Trophoblast cell (in vitro differentiated cells and primary cell): ENCODE results near the gene RNH1.

ENCODE experiments used
- DNase-seq, 2 donors: peaks; one replicate each; pipeline ENCODE4 v3.0.0-alpha.2; 2016
- H2AFZ ChIP-seq: 2 replicates; pipeline ENCODE4 v1.6.1; 2013; ENCODE audit warnings: low read length, moderate library complexity, mild to moderate bottlenecking; ENCODE audit not compliant: insufficient read depth, poor library complexity
- H2AK5ac ChIP-seq: 2 replicates; pipeline ENCODE4 v1.6.1; 2013; ENCODE audit warnings: mild to moderate bottlenecking, low read length
- H2BK120ac ChIP-seq: 2 replicates; pipeline ENCODE4 v1.6.1; 2013; ENCODE audit warnings: low read length, mild to moderate bottlenecking, moderate library complexity; ENCODE audit not compliant: insufficient read depth, poor library complexity
- H2BK12ac ChIP-seq: 2 replicates; pipeline ENCODE4 v1.6.1; 2013; ENCODE audit warnings: mild to moderate bottlenecking, low read length, moderate library complexity
- H2BK5ac ChIP-seq: 2 replicates; pipeline ENCODE4 v1.6.1; 2013; ENCODE audit warnings: low read length, low read depth, moderate library complexity, mild to moderate bottlenecking; ENCODE audit not compliant: poor library complexity
- H3K14ac ChIP-seq: 2 replicates; pipeline ENCODE4 v1.6.1; 2013; ENCODE audit warnings: mild to moderate bottlenecking, low read length
- H3K18ac ChIP-seq: 2 replicates; pipeline ENCODE4 v1.6.1; 2013; ENCODE audit warnings: mild to moderate bottlenecking, low read length
- H3K23ac ChIP-seq: 2 replicates; pipeline ENCODE4 v1.6.1; 2013; ENCODE audit warnings: low read length
- H3K27ac ChIP-seq: 2 replicates; pipeline ENCODE4 v1.5.1; 2013; ENCODE audit warnings: low read depth, mild to moderate bottlenecking, inconsistent platforms, low read length, moderate library complexity
- H3K27me3 ChIP-seq: 2 replicates; pipeline ENCODE4 v1.6.1; 2013; ENCODE audit warnings: inconsistent platforms, mild to moderate bottlenecking, low read length, moderate library complexity; ENCODE audit not compliant: insufficient read depth
- H3K36me3 ChIP-seq, 2 experiments: 1 replicate in 1 of 2; 2 replicates in 1 of 2; pipeline ENCODE4 v1.6.1; 2013; ENCODE audit warnings: low read length in 2 of 2, mild to moderate bottlenecking in 2 of 2, moderate library complexity in 1 of 2; ENCODE audit not compliant: insufficient read depth in 2 of 2, control insufficient read depth in 1 of 2
- H3K4ac ChIP-seq: 2 replicates; pipeline ENCODE4 v1.6.1; 2013; ENCODE audit warnings: low read depth, mild to moderate bottlenecking, low read length, moderate library complexity
- H3K4me1 ChIP-seq, 2 experiments: 1 replicate in 1 of 2; 2 replicates in 1 of 2; pipeline ENCODE4 v1.6.1; 2013; ENCODE audit warnings: low read length in 2 of 2, mild to moderate bottlenecking in 2 of 2, moderate library complexity in 1 of 2; ENCODE audit not compliant: insufficient read depth in 2 of 2, control insufficient read depth in 1 of 2
- H3K4me2 ChIP-seq: 2 replicates; pipeline ENCODE4 v1.6.1; 2013; ENCODE audit warnings: inconsistent platforms, mild to moderate bottlenecking, low read length, moderate library complexity
- H3K4me3 ChIP-seq: 2 replicates; pipeline ENCODE4 v1.5.1; 2013; ENCODE audit warnings: mild to moderate bottlenecking, low read depth, low read length, inconsistent platforms
- H3K79me1 ChIP-seq: one replicate; pipeline ENCODE4 v1.6.1; 2013; ENCODE audit warnings: low read length
- H3K79me2 ChIP-seq: 2 replicates; pipeline ENCODE4 v1.6.1; 2013; ENCODE audit warnings: low read length, mild to moderate bottlenecking; ENCODE audit not compliant: control insufficient read depth, insufficient read depth, poor library complexity
- H3K9ac ChIP-seq: 2 replicates; pipeline ENCODE4 v1.6.1; 2013; ENCODE audit warnings: mild to moderate bottlenecking, low read length
- H3K9me3 ChIP-seq: 2 replicates; pipeline ENCODE4 v1.6.1; 2013; ENCODE audit warnings: low read depth, mild to moderate bottlenecking, control low read depth, inconsistent platforms, low read length; ENCODE audit not compliant: insufficient read depth
- H4K12ac ChIP-seq: 2 replicates; pipeline ENCODE4 v1.6.1; 2013; ENCODE audit warnings: low read depth, mild to moderate bottlenecking, low read length, moderate library complexity
- H4K8ac ChIP-seq: 2 replicates; pipeline ENCODE4 v1.6.1; 2013; ENCODE audit warnings: low read depth, mild to moderate bottlenecking, low read length, moderate library complexity
- H4K91ac ChIP-seq: one replicate; pipeline ENCODE4 v1.6.1; 2013; ENCODE audit warnings: low read depth, mild to moderate bottlenecking, low read length, moderate library complexity
- WGBS: extraction: QIAGEN DNeasy Blood & Tissue Kit; methylation state at CpG from one replicate; pipeline ENCODE4 v1.1.7; 2013; ENCODE audit warnings: missing lambda C conversion rate; ENCODE audit not compliant: insufficient read length, insufficient coverage; ENCODE audit errors: extremely low coverage; 5-methylcytosine and 5-hydroxymethylcytosine counted together

The RNH1 gene

DNA sequence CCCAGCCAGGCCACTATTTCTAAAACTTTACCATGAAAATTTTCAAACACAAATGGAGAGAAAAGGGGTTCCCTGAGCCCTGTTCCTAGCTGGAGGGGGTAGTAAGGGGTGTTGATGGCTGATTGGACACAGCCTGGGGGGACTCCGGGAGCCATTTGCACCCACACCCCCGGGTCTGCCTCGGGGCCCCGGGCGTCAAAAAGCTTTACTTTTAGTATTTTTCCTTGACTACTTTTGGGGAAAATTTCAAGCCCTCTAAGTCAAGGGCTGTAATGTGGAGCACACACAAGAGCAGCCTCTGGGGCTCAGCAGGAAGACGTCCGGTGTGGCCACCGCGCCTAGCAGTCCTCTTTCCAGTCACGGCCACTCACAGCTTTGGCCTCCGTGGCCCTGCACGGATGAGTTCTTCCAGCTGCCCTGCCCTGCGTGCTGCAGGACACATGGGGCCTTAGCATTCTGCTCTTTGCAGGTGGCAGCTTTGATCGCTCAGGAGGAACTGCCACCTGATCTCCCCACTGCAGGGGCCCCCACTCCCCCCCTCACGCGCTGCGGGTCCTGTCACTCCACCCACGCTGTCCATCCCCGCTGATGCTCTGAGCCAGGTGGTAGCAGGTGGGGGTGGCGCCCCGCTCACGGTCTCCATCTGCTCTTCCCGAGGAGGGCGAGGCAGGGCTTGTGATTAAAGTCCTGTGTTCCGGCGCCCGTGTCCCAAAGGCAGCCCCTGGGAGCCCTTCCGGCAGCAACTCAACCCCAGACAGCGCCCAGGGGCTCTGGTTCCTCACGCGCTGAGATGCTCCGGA is 14.4 kb downstream of the RNH1 start:
- H3K27ac ChIP-seq = no peak overlapping the region
- H3K4me1 ChIP-seq = no peaks in the 10 kb centered on the region
- no peak overlapping the region for H4K8ac ChIP-seq
- DNase-seq = no peak
- no peak overlapping the region for H4K91ac ChIP-seq
- no peak overlapping the region for H2BK12ac ChIP-seq
- no peaks in the 10 kb centered on the region for H3K79me2 ChIP-seq
- H3K79me1 ChIP-seq = no peaks in the 10 kb centered on the region
- H3K9ac ChIP-seq = no peak overlapping the region
- H3K14ac ChIP-seq = no peak overlapping the region
- H3K9me3 ChIP-seq = peaks cover 10% of the 10 kb centered on the region
- no peak overlapping the region for H3K23ac ChIP-seq
- no peak overlapping the region for H2BK5ac ChIP-seq
- no peak overlapping the region for H4K12ac ChIP-seq
- no peak overlapping the region for H2BK120ac ChIP-seq
- no peaks in the 10 kb centered on the region for H3K27me3 ChIP-seq
- H3K18ac ChIP-seq = no peak overlapping the region
- no peak overlapping the region for H2AK5ac ChIP-seq
- no CpG with 5 or more reads among the region's 32 CpGs for WGBS
- H3K4me2 ChIP-seq = no peak overlapping the region
- H3K4ac ChIP-seq = no peak overlapping the region
- H3K4me3 ChIP-seq = no peak overlapping the region
- H2AFZ ChIP-seq = no peak overlapping the region
- H3K36me3 ChIP-seq = peaks cover 65 to 67% of the 10 kb centered on the region in 2 experiments

- WGBS = no CpG with 5 or more reads among the region's 7 CpGs
- H3K79me1 ChIP-seq = no peaks in the 10 kb centered on the region
These were observed 15.7 kb downstream of the RNH1 start for GRCh38 chr11:491358-491757.

GRCh38 chr11:490930-491260 is 16.1 kb downstream of the RNH1 start:
- H2BK5ac ChIP-seq = no peak overlapping the region
- H3K4me2 ChIP-seq = no peak overlapping the region
- H2BK120ac ChIP-seq = no peak overlapping the region
- H3K9ac ChIP-seq = no peak overlapping the region
- no CpG with 5 or more reads among the region's 15 CpGs for WGBS
- H4K8ac ChIP-seq = no peak overlapping the region
- H3K4me1 ChIP-seq = no peaks in the 10 kb centered on the region
- H2AK5ac ChIP-seq = no peak overlapping the region
- no peak overlapping the region for H3K23ac ChIP-seq
- no peak overlapping the region for H4K12ac ChIP-seq
- no peaks in the 10 kb centered on the region for H3K79me2 ChIP-seq
- no peak overlapping the region for H2BK12ac ChIP-seq
- H3K27me3 ChIP-seq = no peaks in the 10 kb centered on the region
- H3K9me3 ChIP-seq = peaks cover 3% of the 10 kb centered on the region
- no peak for DNase-seq
- no peaks in the 10 kb centered on the region for H3K79me1 ChIP-seq
- no peak overlapping the region for H3K4ac ChIP-seq
- H3K14ac ChIP-seq = no peak overlapping the region
- no peak overlapping the region for H4K91ac ChIP-seq
- no peak overlapping the region for H3K18ac ChIP-seq
- H3K27ac ChIP-seq = no peak overlapping the region
- H3K36me3 ChIP-seq = peaks cover 55 to 60% of the 10 kb centered on the region in 2 experiments
- H3K4me3 ChIP-seq = no peak overlapping the region
- H2AFZ ChIP-seq = no peak overlapping the region

More at GRCh38 chr11:491358-491757, 15.7 kb downstream of the RNH1 start:
- H3K9me3 ChIP-seq = peaks cover 1% of the 10 kb centered on the region
- H3K27me3 ChIP-seq = no peaks in the 10 kb centered on the region
- no peak overlapping the region for H3K4me3 ChIP-seq
- H4K8ac ChIP-seq = no peak overlapping the region
- H2AK5ac ChIP-seq = no peak overlapping the region
- no peaks in the 10 kb centered on the region for H3K4me1 ChIP-seq
- H3K36me3 ChIP-seq = peaks cover 55 to 60% of the 10 kb centered on the region in 2 experiments
- no peak overlapping the region for H3K4me2 ChIP-seq
- no peak overlapping the region for H4K12ac ChIP-seq
- no peak for DNase-seq
- H3K27ac ChIP-seq = no peak overlapping the region
- no peak overlapping the region for H3K14ac ChIP-seq
- H2BK5ac ChIP-seq = no peak overlapping the region
- no peak overlapping the region for H2BK12ac ChIP-seq
- H3K4ac ChIP-seq = no peak overlapping the region
- H3K18ac ChIP-seq = no peak overlapping the region
- no peak overlapping the region for H4K91ac ChIP-seq
- H3K79me2 ChIP-seq = no peaks in the 10 kb centered on the region
- H3K9ac ChIP-seq = no peak overlapping the region
- H2AFZ ChIP-seq = no peak overlapping the region
- H2BK120ac ChIP-seq = no peak overlapping the region
- H3K23ac ChIP-seq = no peak overlapping the region

- no peak overlapping the region for H2AK5ac ChIP-seq
- no peak overlapping the region for H3K4ac ChIP-seq
- H3K4me1 ChIP-seq = no peaks in the 10 kb centered on the region
- no peak for DNase-seq
- H3K9ac ChIP-seq = no peak overlapping the region
- no peak overlapping the region for H3K14ac ChIP-seq
- no peak overlapping the region for H3K27ac ChIP-seq
- no peak overlapping the region for H2BK12ac ChIP-seq
- H3K18ac ChIP-seq = no peak overlapping the region
- H3K4me2 ChIP-seq = no peak overlapping the region
- no peaks in the 10 kb centered on the region for H3K79me2 ChIP-seq
- no peak overlapping the region for H2BK120ac ChIP-seq
- WGBS = no CpG with 5 or more reads among the region's 38 CpGs
- H3K36me3 ChIP-seq = peaks cover 51 to 56% of the 10 kb centered on the region in 2 experiments
- H3K27me3 ChIP-seq = no peaks in the 10 kb centered on the region
- peaks cover 5% of the 10 kb centered on the region for H3K9me3 ChIP-seq
- H4K8ac ChIP-seq = no peak overlapping the region
- H3K79me1 ChIP-seq = no peaks in the 10 kb centered on the region
- H3K23ac ChIP-seq = no peak overlapping the region
- H4K12ac ChIP-seq = no peak overlapping the region
- H2AFZ ChIP-seq = no peak overlapping the region
- H2BK5ac ChIP-seq = no peak overlapping the region
- no peak overlapping the region for H4K91ac ChIP-seq
- no peak overlapping the region for H3K4me3 ChIP-seq
These were observed 16.7 kb downstream of the RNH1 start for GRCh38 chr11:490186-490929.
